HepG2 (cell line): ENCODE measurements around the gene TBCB. TPM values are rescaled to one million over a fixed set of nuclear protein-coding genes. Genes with fewer than 3 reads are reported as not detected.
A peak's percentile ranks its signal among the peaks of the same experiment; 100 is the strongest.

Source experiments
- ASH2L ChIP-seq: fragments of 300-600, 200-600 bp; sonication (generic); IDR thresholded peaks from 2 replicates; pipeline ENCODE4 v1.7.0; 2017; ENCODE audit warnings: low read depth, mild to moderate bottlenecking, moderate library complexity, mixed read lengths, low read length; ENCODE audit not compliant: insufficient read length
- CCAR2 ChIP-seq: fragments of 200-400 bp; formaldehyde crosslinking; optimal IDR thresholded peaks from 2 replicates; pipeline ENCODE3; 2018; ENCODE audit warnings: low read depth, mild to moderate bottlenecking, low read length, moderate library complexity
- ESRRA ChIP-seq: sonication (generic); formaldehyde crosslinking; IDR thresholded peaks from 2 replicates; pipeline ENCODE4 v1.5.1; 2020; ENCODE audit warnings: mild to moderate bottlenecking, low read depth, missing genetic modification reagents
- HMGXB4 ChIP-seq, 2 experiments: sonication (generic) in 1 of 2; formaldehyde crosslinking in 1 of 2; IDR thresholded peaks; 2 replicates each; pipeline versions ENCODE4 v1.4.0 to v1.6.1; 2018 to 2020; ENCODE audit warnings: missing genetic modification reagents in 2 of 2, borderline replicate concordance in 1 of 2, low read depth in 1 of 2, mild to moderate bottlenecking in 1 of 2, missing biosample characterization in 1 of 2
- ISX ChIP-seq: sonication (generic); formaldehyde crosslinking; conservative IDR thresholded peaks from 2 replicates; pipeline ENCODE4 v1.5.0; 2020; ENCODE audit warnings: missing genetic modification reagents
- MED13 ChIP-seq: sonication (generic); formaldehyde crosslinking; IDR thresholded peaks from 2 replicates; pipeline ENCODE4 v1.5.0; 2020; ENCODE audit warnings: missing genetic modification reagents
- MIER3 ChIP-seq: IDR thresholded peaks from 2 replicates; pipeline ENCODE4 v1.6.1; 2016; ENCODE audit warnings: missing compliant biosample characterization, borderline replicate concordance
- NR2F2 ChIP-seq: IDR thresholded peaks from 2 replicates; pipeline ENCODE4 v1.6.1; 2012; ENCODE audit warnings: low read depth, inconsistent platforms, borderline replicate concordance
- PRPF4 ChIP-seq: fragments of 200-400 bp; formaldehyde crosslinking; IDR thresholded peaks from 2 replicates; pipeline ENCODE4 v1.6.1; 2016; ENCODE audit warnings: low read length, low read depth; ENCODE audit not compliant: poor library complexity, severe bottlenecking
- RFXANK ChIP-seq: IDR thresholded peaks from 2 replicates; pipeline ENCODE4 v1.6.1; 2016
- RNF2 ChIP-seq: fragments of 450-650 bp; conservative IDR thresholded peaks from 2 replicates; pipeline ENCODE4 v1.6.1; 2016; ENCODE audit warnings: low read depth
- TBX3 ChIP-seq: fragments of 450-650 bp; IDR thresholded peaks from 2 replicates; pipeline ENCODE4 v1.6.1; 2017; ENCODE audit warnings: antibody characterized with exemption, mild to moderate bottlenecking, inconsistent platforms, borderline replicate concordance
- TCF7L2 ChIP-seq: IDR thresholded peaks from 2 replicates; pipeline ENCODE4 v1.6.1; 2011; ENCODE audit warnings: mild to moderate bottlenecking, low read depth, low read length, moderate library complexity
- ZFP36 ChIP-seq: fragments of 150-350 bp; IDR thresholded peaks from 2 replicates; pipeline ENCODE4 v1.6.1; 2018; ENCODE audit warnings: borderline replicate concordance, low read length, low read depth; ENCODE audit not compliant: partially characterized antibody
- ZFYVE20 ChIP-seq: sonication (generic); formaldehyde crosslinking; IDR thresholded peaks from 2 replicates; pipeline ENCODE4 v1.8.0; 2023; ENCODE audit warnings: low read depth, mild to moderate bottlenecking, moderate library complexity, missing genetic modification reagents, borderline replicate concordance
- ZNF264 ChIP-seq: sonication (generic); formaldehyde crosslinking; IDR thresholded peaks from 2 replicates; pipeline ENCODE4 v1.4.0; 2020; ENCODE audit warnings: missing genetic modification reagents
- ZNF326 ChIP-seq: sonication (generic); formaldehyde crosslinking; IDR thresholded peaks from 2 replicates; pipeline ENCODE4 v1.4.0; 2020; ENCODE audit warnings: missing genetic modification reagents, borderline replicate concordance
- ZNF335 ChIP-seq: sonication (generic); formaldehyde crosslinking; IDR thresholded peaks from 2 replicates; pipeline ENCODE4 v1.4.0; 2020; ENCODE audit warnings: missing genetic modification reagents
- ZNF343 ChIP-seq: sonication (generic); formaldehyde crosslinking; IDR thresholded peaks from 2 replicates; pipeline ENCODE4 v1.4.0; 2020; ENCODE audit warnings: mild to moderate bottlenecking, missing genetic modification reagents
- ZNF569 ChIP-seq: sonication (generic); formaldehyde crosslinking; IDR thresholded peaks from 2 replicates; pipeline ENCODE4 v1.5.0; 2020; ENCODE audit warnings: mild to moderate bottlenecking, missing genetic modification reagents, moderate library complexity, borderline replicate concordance
- ZNF652 ChIP-seq: IDR thresholded peaks from 2 replicates; pipeline ENCODE4 v1.6.1; 2016; ENCODE audit warnings: low read depth, borderline replicate concordance
- ZNF713 ChIP-seq: sonication (generic); formaldehyde crosslinking; IDR thresholded peaks from 2 replicates; pipeline ENCODE4 v1.4.0; 2020; ENCODE audit warnings: mild to moderate bottlenecking, missing genetic modification reagents
- ZNF782 ChIP-seq: sonication (generic); formaldehyde crosslinking; IDR thresholded peaks from 2 replicates; pipeline ENCODE4 v1.4.0; 2020; ENCODE audit warnings: missing genetic modification reagents, mild to moderate bottlenecking, borderline replicate concordance
- ZNF879 ChIP-seq: sonication (generic); formaldehyde crosslinking; IDR thresholded peaks from 2 replicates; pipeline ENCODE4 v1.8.1; 2023; ENCODE audit warnings: missing genetic modification reagents
- ZSCAN21 ChIP-seq: sonication (generic); formaldehyde crosslinking; IDR thresholded peaks from 2 replicates; pipeline ENCODE4 v1.8.0; 2022; ENCODE audit warnings: mild to moderate bottlenecking, missing genetic modification reagents, moderate library complexity, borderline replicate concordance
- ZSCAN29 ChIP-seq: sonication (generic); formaldehyde crosslinking; conservative IDR thresholded peaks from 2 replicates; pipeline ENCODE4 v1.4.0; 2020; ENCODE audit warnings: mild to moderate bottlenecking, missing genetic modification reagents
- polyA plus RNA-seq, 8 experiments: library from polyadenylated mRNA; depleted of rRNA in 3 of 8; stranded (reverse) in 7 of 8; unstranded in 1 of 8; fragments of >200 nt; fragmentation: Illumina TruSeq in 4 of 8; extraction: Trizol in 4 of 8; gene quantifications; 2 replicates each; pipeline versions ENCODE4 v1.2.1 to v1.2.3, GENCODE V29; 2011 to 2016; ENCODE audit warnings: low read depth in 4 of 8, missing spikeins in 1 of 8, mixed read lengths in 1 of 8; ENCODE audit not compliant: insufficient read depth in 1 of 8
- total RNA-seq, 5 experiments: library from RNA; depleted of rRNA; stranded (reverse); fragments of >200 nt; fragmentation: Illumina TruSeq; extraction: Trizol; gene quantifications; 2 replicates each; pipeline ENCODE4 v1.2.3, GENCODE V29; 2016; ENCODE audit warnings: low read depth in 1 of 5

Gene TBCB
- total and polyA plus RNA-seq, 2 of the 13 experiments (the other 11 are each of a cell fraction or from before 2014, with no cell fraction given) = 271 to 276 TPM

- TF ChIP-seq MED13 (CRISPR knock-in tag) (no peak), TCF7L2 (no peak), ZNF569 (CRISPR knock-in tag) (0 out of 2 replicates have a peak, but pooled peaks have one; percentile 59), ZNF335 (peak; percentile 79; the same call in 1 of the 2 replicates), ZSCAN21 (peak; percentile 56; the same call in 1 of the 2 replicates), NR2F2 (peak; percentile 61; the same call in 1 of the 2 replicates), HMGXB4 (CRISPR knock-in tag; IDR thresholded peaks at IDR 0.05; ENCODE audit: borderline replicate concordance in 1 of 2, low read depth in 1 of 2) (peak; percentile 46 to 89; a peak in 3 of 4 replicates), ZFYVE20 (CRISPR knock-in tag) (no peak), ZFP36 (no peak), CCAR2 (no peak), PRPF4 (no peak), TBX3 (no peak), MIER3 (CRISPR knock-in tag) (peak; percentile 69; the same call in 1 of the 2 replicates), ZNF652 (CRISPR knock-in tag) (no peak), ESRRA (peak; percentile 49; the same call in 1 of the 2 replicates), RNF2 (no peak), ZNF713 (CRISPR knock-in tag) (no peak), ZNF879 (no peak; the same call in 1 of the 2 replicates), ZNF782 (CRISPR knock-in tag) (no peak; the same call in 1 of the 2 replicates), ZNF264 (CRISPR knock-in tag) (peak; percentile 82; the same call in 1 of the 2 replicates), ZSCAN29 (CRISPR knock-in tag) (0 out of 2 replicates have a peak, but pooled peaks have one; percentile 44), ZNF326 (CRISPR knock-in tag) (no peak), ISX (CRISPR knock-in tag) (no peak), RFXANK (CRISPR knock-in tag) (no peak), ASH2L (peak; percentile 74), ZNF343 (CRISPR knock-in tag) (peak; percentile 15; the same call in 1 of the 2 replicates)
These were observed 5.1 kb downstream of the TBCB start (continued) for GRCh38 chr19:36120092-36120983.
